SK-N-MC (cell line): ENCODE measurements around the gene ALOX5AP.

ENCODE experiments used
- DNase-seq: peaks from one replicate; pipeline ENCODE4 v3.0.0-alpha.2; 2011; ENCODE audit warnings: low read depth, low spot score
- H3K27ac ChIP-seq: fragments of 200-600 bp; sonication (generic); 2 replicates; pipeline ENCODE4 v1.5.1; 2016; ENCODE audit warnings: mixed run types
- H3K36me3 ChIP-seq: fragments of 200-600 bp; sonication (generic); 2 replicates; pipeline ENCODE4 v1.6.1; 2017; ENCODE audit warnings: antibody characterized with exemption, low read length, mixed read lengths; ENCODE audit not compliant: insufficient read depth
- H3K4me3 ChIP-seq: fragments of 200-600 bp; sonication (generic); 2 replicates; pipeline ENCODE4 v1.5.1; 2016
- H3K9ac ChIP-seq: fragments of 200-600 bp; sonication (generic); 2 replicates; pipeline ENCODE4 v1.8.0; 2017; ENCODE audit warnings: mixed run types, mixed read lengths; ENCODE audit not compliant: insufficient read length
- H3K9me3 ChIP-seq: fragments of 200-600 bp; sonication (generic); 2 replicates; pipeline ENCODE4 v1.6.1; 2017; ENCODE audit warnings: low read depth, mild to moderate bottlenecking, antibody characterized with exemption, low read length, moderate library complexity, mixed read lengths
- EZH2 ChIP-seq: fragments of 200-600 bp; sonication (generic); IDR thresholded peaks from one replicate; pipeline ENCODE4 v1.6.1; 2017; ENCODE audit warnings: antibody characterized with exemption
- FOXP2 ChIP-seq: optimal IDR thresholded peaks from 2 replicates; pipeline ENCODE3; 2011; ENCODE audit warnings: mild to moderate bottlenecking, moderate library complexity; ENCODE audit not compliant: insufficient read depth; ENCODE audit errors: extremely low read length, control extremely low read depth
- POLR2AphosphoS5 ChIP-seq: IDR thresholded peaks from 2 replicates; pipeline ENCODE4 v1.6.1; 2012; ENCODE audit warnings: mild to moderate bottlenecking, low read depth, low read length, borderline replicate concordance

The ALOX5AP gene

DNA sequence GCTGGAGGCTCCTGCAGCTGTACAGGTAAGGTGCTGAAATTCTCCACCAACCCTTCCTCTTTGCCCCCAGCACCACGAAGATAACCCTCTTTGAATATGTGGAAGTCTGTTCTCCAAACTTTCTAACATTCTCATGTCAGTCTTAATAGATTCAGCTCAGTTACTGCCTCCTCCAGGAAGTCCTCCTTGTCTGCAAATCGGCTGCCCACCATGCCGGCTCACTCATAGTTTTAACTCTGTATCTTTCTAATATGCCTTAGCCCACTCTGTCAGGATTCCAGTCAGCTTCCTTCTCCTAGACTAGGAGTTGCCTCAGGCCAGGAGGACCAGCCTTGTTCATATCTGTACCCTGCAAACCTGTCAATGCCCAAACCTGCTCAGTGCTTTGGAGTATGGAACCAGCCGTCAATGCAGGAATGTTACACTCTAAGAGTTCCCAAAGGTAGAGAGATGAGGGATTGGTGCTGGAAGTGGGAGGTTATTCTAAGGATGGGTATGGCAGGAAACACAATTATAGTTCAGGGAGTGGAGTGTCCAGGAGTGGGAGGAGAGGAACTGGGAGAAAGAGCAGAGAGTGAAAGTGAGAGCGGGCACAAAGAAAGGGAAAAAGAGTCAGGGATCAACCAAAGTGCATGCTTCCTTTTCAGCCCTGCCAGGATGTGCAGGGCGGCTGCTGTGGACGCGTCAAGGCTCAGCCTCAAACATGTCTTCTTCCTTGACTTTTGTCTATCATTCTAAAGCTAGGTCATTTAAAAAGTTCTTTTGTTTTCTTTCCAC lies 38.0 kb upstream of the ALOX5AP start:
- H3K9me3 ChIP-seq: no peaks in the 10 kb centered on the region; the same call in 1 of the 2 replicates
- H3K27ac ChIP-seq: no peak overlapping the region
- no peak overlapping the region for H3K4me3 ChIP-seq
- H3K9ac ChIP-seq: no peak overlapping the region
- TF ChIP-seq EZH2: no peak
- no peak for TF ChIP-seq POLR2AphosphoS5
- TF ChIP-seq FOXP2: no peak
- no peak for DNase-seq
- no peaks in the 10 kb centered on the region for H3K36me3 ChIP-seq

DNA sequence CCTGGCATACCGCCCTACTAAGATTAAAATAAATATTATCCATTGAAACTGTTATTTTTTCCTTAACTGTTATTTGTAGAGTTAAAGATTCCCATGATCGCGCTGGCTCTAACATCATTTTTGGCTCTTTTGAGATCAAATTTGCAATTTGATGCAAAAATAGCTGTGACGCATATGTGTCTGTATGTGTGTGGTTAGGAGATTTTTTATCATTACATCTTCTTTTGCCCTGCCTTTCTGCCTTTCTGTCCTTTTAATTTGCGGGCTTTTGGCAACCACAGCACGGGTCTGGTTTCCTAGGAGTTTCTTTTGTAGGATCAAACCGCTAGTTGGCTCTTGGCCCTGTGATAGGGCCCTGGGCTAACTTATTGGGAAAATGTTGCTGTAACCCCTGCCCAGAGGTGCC lies 37.3 kb upstream of the ALOX5AP start:
- Histone ChIP-seq H3K27ac (no peak overlapping the region), H3K9ac (no peak overlapping the region), H3K9me3 (no peaks in the 10 kb centered on the region; the same call in 1 of the 2 replicates), H3K4me3 (no peak overlapping the region), H3K36me3 (no peaks in the 10 kb centered on the region)
- no peak for DNase-seq
- no peak for TF ChIP-seq EZH2
- TF ChIP-seq POLR2AphosphoS5: no peak
- TF ChIP-seq FOXP2: no peak

DNA sequence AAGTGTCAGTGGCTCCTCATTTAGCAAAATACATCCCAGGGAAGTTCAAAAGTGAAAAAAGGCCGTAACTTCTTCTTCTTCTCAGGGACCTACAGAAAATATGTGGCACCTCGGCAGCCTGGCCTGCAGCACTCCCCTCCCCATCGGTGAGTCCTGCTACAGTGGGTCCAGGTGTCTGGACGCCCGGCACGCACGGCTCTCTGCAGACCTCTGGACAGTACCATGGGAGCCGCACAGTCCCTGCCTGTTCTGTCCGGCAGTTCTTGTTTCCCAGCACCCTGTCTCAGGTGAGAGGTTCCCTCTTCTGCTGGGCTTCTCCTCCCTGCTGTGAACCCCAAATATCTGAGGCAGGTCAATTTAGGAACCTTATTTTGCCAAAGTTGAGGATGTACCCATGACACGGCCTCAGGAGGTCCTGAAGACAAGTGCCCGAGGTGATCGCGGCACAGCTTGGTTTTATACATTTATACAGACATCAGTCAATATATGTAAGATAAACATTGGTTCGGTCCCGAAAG lies 36.8 kb upstream of the ALOX5AP start:
- Histone ChIP-seq H3K36me3 (no peaks in the 10 kb centered on the region), H3K9me3 (no peaks in the 10 kb centered on the region), H3K9ac (no peak overlapping the region), H3K4me3 (no peak overlapping the region), H3K27ac (no peak overlapping the region)
- no peak for DNase-seq
- TF ChIP-seq FOXP2 (no peak), POLR2AphosphoS5 (no peak), EZH2 (no peak)

DNA sequence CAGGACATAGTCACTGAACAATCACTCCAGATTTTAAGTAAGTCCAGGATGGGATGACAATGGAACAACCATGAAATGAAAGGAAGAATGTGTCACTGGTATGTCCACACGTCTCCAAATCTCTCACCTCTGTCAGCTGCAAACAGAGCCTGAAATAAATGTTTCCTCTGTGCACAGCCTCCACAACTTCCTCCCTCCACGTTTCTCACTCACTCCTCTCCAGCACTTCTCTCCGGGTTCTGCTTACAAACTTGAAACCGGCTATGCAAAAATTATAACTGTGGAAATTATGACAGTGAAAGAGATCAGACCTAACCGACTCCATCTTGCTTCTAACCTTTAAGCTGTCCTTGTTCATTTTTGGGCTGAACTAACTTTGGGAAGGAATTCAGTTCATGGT lies 35.0 kb upstream of the ALOX5AP start:
- Histone ChIP-seq H3K9me3 (no peaks in the 10 kb centered on the region), H3K36me3 (no peaks in the 10 kb centered on the region), H3K9ac (no peak overlapping the region), H3K27ac (no peak overlapping the region), H3K4me3 (no peak overlapping the region)
- DNase-seq: no peak
- TF ChIP-seq EZH2: no peak
- TF ChIP-seq POLR2AphosphoS5: no peak
- no peak for TF ChIP-seq FOXP2

DNA sequence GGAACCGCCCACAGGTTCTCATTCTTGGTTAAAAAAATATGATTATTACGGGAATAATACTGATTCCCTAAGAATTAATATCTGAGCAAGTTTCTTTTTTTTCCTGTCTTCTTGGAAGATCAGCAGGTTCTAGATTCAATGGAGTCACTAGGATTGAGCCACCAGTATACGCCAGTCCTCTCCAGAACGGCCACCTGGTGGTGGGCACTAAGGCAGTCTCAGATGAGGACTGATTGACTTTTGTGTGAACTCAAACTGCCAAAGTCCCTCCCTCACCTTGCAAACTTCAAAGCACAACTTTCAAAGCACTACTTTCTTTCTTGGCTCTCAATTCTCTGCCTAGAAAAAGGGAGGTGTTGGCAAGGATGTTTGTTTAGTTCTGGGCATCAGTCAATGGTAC lies 33.3 kb upstream of the ALOX5AP start:
- Histone ChIP-seq H3K36me3 (no peaks in the 10 kb centered on the region), H3K4me3 (no peak overlapping the region), H3K27ac (no peak overlapping the region), H3K9ac (no peak overlapping the region), H3K9me3 (no peaks in the 10 kb centered on the region)
- no peak for TF ChIP-seq POLR2AphosphoS5
- no peak for DNase-seq

DNA sequence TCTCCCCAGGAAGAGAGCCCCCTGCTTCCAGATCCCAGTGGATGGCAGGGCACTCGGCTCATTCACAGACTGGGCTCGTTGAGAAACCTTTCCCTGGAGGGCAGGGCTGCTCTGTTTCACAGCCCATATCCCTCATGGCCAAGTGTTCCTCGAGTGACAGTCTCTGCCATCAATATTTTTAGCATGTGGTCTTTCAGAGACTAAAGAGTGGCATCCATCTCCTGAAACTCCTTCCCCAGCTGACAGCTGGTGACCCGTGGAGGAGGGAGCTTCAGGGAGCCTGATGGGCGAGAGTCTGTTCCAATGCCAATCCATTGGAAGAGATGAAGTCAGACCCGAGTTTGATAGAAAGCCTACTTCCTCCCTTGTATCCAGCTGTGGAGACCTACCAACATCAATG lies 30.7 kb upstream of the ALOX5AP start:
- TF ChIP-seq EZH2 (no peak), POLR2AphosphoS5 (no peak), FOXP2 (no peak)
- no peak for DNase-seq
- no peak overlapping the region for H3K27ac ChIP-seq
- no peaks in the 10 kb centered on the region for H3K9me3 ChIP-seq
- no peak overlapping the region for H3K9ac ChIP-seq
- no peak overlapping the region for H3K4me3 ChIP-seq
- no peaks in the 10 kb centered on the region for H3K36me3 ChIP-seq

DNA sequence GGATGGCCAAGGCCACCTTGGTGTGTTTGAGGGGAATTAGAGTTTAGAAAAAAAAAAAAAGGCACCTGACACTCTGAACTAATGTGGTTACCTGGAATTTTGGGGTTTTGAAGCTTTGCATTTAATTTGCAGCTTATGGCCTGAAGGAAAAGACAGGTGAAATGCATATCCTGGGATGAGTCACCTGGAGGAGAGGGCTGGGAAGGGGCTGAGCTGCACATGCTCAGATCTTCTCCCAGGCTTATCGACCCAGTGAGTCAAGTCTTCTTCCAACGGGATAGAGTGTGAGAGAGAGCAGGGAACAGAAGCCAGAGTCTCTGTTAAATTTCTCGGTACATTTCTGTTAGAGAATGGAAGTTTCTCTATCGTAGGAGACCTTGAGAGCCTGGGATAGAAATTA lies 29.7 kb upstream of the ALOX5AP start:
- no peak for DNase-seq
- no peak overlapping the region for H3K4me3 ChIP-seq
- H3K9ac ChIP-seq: no peak overlapping the region
- no peaks in the 10 kb centered on the region for H3K9me3 ChIP-seq
- TF ChIP-seq POLR2AphosphoS5: no peak
- no peak overlapping the region for H3K27ac ChIP-seq
- H3K36me3 ChIP-seq: no peaks in the 10 kb centered on the region

DNA sequence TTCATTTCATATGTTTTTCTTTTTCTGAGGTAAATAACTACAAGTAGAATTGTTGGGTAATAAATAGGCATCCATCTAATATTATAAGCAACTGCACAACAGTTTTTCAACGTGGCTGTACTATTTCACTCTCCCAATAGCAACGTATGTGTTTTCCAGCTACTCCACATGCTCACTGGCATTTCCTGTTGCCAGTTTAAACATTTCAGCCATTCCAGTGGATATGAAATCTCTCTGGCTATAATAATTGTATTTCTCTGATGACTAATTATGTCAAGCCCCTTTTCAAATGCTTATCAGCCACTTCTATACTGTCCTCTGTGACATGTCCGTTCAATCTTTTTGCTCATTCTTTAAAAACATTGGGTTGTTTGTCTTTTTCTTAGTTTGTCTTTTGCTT lies 26.8 kb upstream of the ALOX5AP start:
- no peak overlapping the region for H3K9ac ChIP-seq
- H3K9me3 ChIP-seq: no peaks in the 10 kb centered on the region
- H3K36me3 ChIP-seq: no peaks in the 10 kb centered on the region
- no peak for DNase-seq
- H3K4me3 ChIP-seq: no peak overlapping the region
- TF ChIP-seq FOXP2 (no peak), POLR2AphosphoS5 (no peak), EZH2 (no peak)
- no peak overlapping the region for H3K27ac ChIP-seq

DNA sequence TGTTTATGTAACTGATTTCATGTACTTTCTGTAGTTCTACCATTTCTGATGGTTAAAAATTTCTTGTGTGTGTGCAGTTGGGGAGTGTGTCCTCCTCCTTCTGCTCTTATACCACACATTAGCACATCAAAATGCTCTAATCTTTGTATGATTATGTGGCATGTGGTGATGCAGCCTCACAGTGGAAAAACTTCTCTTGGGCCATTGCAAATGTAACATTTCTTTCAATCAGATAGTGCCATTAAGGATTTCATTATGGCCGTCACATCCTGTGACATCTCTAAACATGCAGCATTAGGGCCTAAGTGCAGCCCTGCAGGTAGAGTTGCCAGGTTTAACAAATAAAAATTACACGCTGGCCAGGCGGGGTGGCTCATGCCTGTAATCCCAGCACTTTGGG lies 24.9 kb upstream of the ALOX5AP start:
- H3K27ac ChIP-seq: no peak overlapping the region
- no peak overlapping the region for H3K9ac ChIP-seq
- no peak overlapping the region for H3K4me3 ChIP-seq
- no peaks in the 10 kb centered on the region for H3K36me3 ChIP-seq
- no peaks in the 10 kb centered on the region for H3K9me3 ChIP-seq
- no peak for DNase-seq
- TF ChIP-seq FOXP2 (no peak), EZH2 (no peak), POLR2AphosphoS5 (no peak)
